ENCODE data around the gene IRF2BP1. TPM values are rescaled to one million over a fixed set of nuclear protein-coding genes. Genes with fewer than 3 reads are reported as not detected.

IRF2BP1 gene
- total and polyA plus RNA-seq, 8 donors, result 11.5 to 75.9 (median 13.4) TPM; not detected in 1

- no peaks in the 10 kb centered on the region for H3K36me3 ChIP-seq
- H3K27me3 ChIP-seq, result peaks cover 0 to 55% (median 5%) of the 10 kb centered on the region in 3 donors
- no peak for DNase-seq
- WGBS, 5 donors, result 53 to 66% (median 64%) methylated on average over 4 of the region's 4 CpGs
- H3K9me3 ChIP-seq, result no peaks in the 10 kb centered on the region
- no peak overlapping the region for H3K4me3 ChIP-seq
- H3K4me1 ChIP-seq, result no peaks in the 10 kb centered on the region
- TF ChIP-seq POLR2AphosphoS5 (IDR thresholded peaks at IDR 0.05), result no peak
- TF ChIP-seq POLR2A (IDR thresholded peaks at IDR 0.05), result no peak
- no peak for TF ChIP-seq EP300 (IDR thresholded peaks at IDR 0.05)
- no peak for TF ChIP-seq CTCF (IDR thresholded peaks at IDR 0.05)
- intact Hi-C loops (cut with DNase I; ENCODE audit: low total_unique reads), result loop anchor here (10.0 kb wide), 1 partner anchor 86 kb away; no protein-coding TSS in a partner anchor
- H3K27ac ChIP-seq, result no peak overlapping the region
Measured at GRCh38 chr19:45918721-45919120, 32.8 kb upstream of the IRF2BP1 start.

GRCh38 chr19:45917421-45918091 is 31.6 kb upstream of the IRF2BP1 start:
- DNase-seq, result no peak
- WGBS, 5 donors, result 41 to 51% (median 42%) methylated on average over 4 of the region's 4 CpGs
- intact Hi-C loops (cut with DNase I; ENCODE audit: low total_unique reads), result loop anchor here (10.0 kb wide), 1 partner anchor 87 kb away; no protein-coding TSS in a partner anchor
- H3K27ac ChIP-seq, result no peak overlapping the region
- no peaks in the 10 kb centered on the region for H3K36me3 ChIP-seq
- no peaks in the 10 kb centered on the region for H3K4me1 ChIP-seq
- peaks cover 0 to 66% (median 5%) of the 10 kb centered on the region in 3 donors for H3K27me3 ChIP-seq
- no peak overlapping the region for H3K4me3 ChIP-seq
- H3K9me3 ChIP-seq, result no peaks in the 10 kb centered on the region
- TF ChIP-seq EP300 (IDR thresholded peaks at IDR 0.05) (no peak), CTCF (IDR thresholded peaks at IDR 0.05) (no peak), POLR2A (IDR thresholded peaks at IDR 0.05) (no peak), POLR2AphosphoS5 (IDR thresholded peaks at IDR 0.05) (no peak)

- H3K4me1 ChIP-seq, result no peaks in the 10 kb centered on the region
- H3K4me3 ChIP-seq, result no peak within 1 kb of the TSS
- H3K27me3 ChIP-seq, result peaks cover 0 to 70% (median 5%) of the 10 kb centered on the region in 3 donors
- WGBS, 5 donors, result 47 to 80% (median 59%) methylated on average over 32 to 44 of the region's 44 CpGs
- peak in 1 of 2 donors; percentile 34 for DNase-seq
- intact Hi-C loops (cut with DNase I; ENCODE audit: low total_unique reads), result loop anchor here (10.0 kb wide), 1 partner anchor 91 kb away; no protein-coding TSS in a partner anchor
- no peak within 1 kb of the TSS for H3K27ac ChIP-seq
- no peak for TF ChIP-seq EP300 (IDR thresholded peaks at IDR 0.05)
- TF ChIP-seq CTCF (IDR thresholded peaks at IDR 0.05), result no peak
- no peaks in the 10 kb centered on the region for H3K36me3 ChIP-seq
- H3K9me3 ChIP-seq, result no peaks in the 10 kb centered on the region
Measured at GRCh38 chr19:45913874-45914830, 28.2 kb upstream of the IRF2BP1 start, which contains the start of gene NANOS2. Gene NANOS2 (minus strand): TSS chr19:45914778. CDS start chr19:45914693, 85 bp downstream.

- no peak for DNase-seq
- WGBS, 5 donors, result 58 to 74% (median 69%) methylated on average over 8 of the region's 8 CpGs
Measured at GRCh38 chr19:45911291-45911690, 25.4 kb upstream of the IRF2BP1 start.

More at GRCh38 chr19:45911291-45911690, 25.4 kb upstream of the IRF2BP1 start:
- TF ChIP-seq CTCF (IDR thresholded peaks at IDR 0.05) (no peak), POLR2AphosphoS5 (IDR thresholded peaks at IDR 0.05) (no peak), POLR2A (IDR thresholded peaks at IDR 0.05) (no peak), EP300 (IDR thresholded peaks at IDR 0.05) (no peak)
- no peaks in the 10 kb centered on the region for H3K36me3 ChIP-seq
- H3K4me3 ChIP-seq, result no peak overlapping the region
- H3K27me3 ChIP-seq, result peaks cover 0 to 52% (median 0%) of the 10 kb centered on the region in 3 donors
- no peaks in the 10 kb centered on the region for H3K4me1 ChIP-seq
- intact Hi-C loops (cut with DNase I; ENCODE audit: low total_unique reads), result loop anchor here (10.0 kb wide), 1 partner anchor 94 kb away; no protein-coding TSS in a partner anchor
- no peak overlapping the region for H3K27ac ChIP-seq
- no peaks in the 10 kb centered on the region for H3K9me3 ChIP-seq
